Dedifferentiated amniotic fluid mesenchymal stem cell (primary cell): ENCODE results near the gene RALGAPA2.

Source experiments
- DNase-seq: peaks from one replicate; pipeline ENCODE4 v3.0.0-alpha.2; 2016; ENCODE audit errors: extremely low spot score

RALGAPA2 gene

DNA sequence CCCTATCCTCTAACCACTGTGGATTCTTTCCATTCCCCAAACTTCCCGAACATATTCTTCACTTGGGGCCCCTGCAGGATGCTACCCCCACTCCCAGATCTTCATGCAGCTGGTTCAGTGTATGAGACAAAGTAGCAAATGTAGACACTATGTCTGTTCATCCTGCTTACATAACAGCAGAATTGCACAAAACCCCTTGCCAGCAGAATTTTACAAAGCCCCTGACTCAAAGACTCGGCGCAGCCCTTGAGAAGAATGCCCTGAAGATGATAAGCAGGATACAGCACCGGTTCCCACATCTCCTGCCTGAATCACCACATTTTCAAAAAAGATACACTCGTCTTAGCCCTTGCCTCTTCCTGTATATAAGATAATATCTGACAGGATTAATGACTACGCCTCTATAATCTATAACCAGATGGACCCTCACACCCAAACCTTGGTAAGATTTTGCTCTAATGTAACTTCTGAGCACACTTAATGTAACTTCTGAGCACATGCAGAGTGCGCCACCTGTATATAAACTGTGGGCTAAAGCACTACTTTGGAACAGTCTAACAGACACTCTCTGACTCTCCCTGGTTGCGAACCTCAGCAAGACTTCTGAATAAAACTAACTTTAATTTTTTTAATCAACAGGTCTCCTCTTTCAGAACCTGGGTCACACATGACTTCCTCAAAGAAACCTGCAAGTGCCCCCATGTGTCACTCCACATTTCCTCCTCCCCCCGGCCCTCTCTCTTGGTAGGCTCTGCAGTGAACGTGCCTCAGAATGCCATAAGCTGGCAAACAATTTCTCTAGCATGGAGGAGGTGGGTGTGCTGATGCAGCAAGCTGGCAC lies 28.7 kb downstream of the RALGAPA2 start:
- DNase-seq = no peak

DNA sequence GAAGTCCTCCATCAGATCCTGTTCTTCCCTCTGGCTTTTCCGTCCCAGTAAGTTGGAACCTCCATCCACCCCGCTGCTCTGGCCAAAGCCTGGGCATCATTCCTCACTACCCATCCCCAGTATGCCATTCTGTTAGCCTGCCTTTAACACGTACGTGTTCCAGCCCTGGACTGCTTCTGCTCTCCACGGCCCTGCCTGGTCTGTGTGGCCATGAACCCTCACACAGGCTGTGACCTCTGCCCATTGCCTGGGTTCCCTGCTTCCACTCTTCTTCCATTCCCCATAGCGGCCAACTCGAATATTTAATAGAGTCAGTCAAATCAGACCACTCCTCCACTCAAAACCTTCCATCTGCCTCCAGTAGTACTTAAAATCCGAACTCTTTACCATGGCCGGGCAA lies 29.4 kb downstream of the RALGAPA2 start:
- no peak for DNase-seq

DNA sequence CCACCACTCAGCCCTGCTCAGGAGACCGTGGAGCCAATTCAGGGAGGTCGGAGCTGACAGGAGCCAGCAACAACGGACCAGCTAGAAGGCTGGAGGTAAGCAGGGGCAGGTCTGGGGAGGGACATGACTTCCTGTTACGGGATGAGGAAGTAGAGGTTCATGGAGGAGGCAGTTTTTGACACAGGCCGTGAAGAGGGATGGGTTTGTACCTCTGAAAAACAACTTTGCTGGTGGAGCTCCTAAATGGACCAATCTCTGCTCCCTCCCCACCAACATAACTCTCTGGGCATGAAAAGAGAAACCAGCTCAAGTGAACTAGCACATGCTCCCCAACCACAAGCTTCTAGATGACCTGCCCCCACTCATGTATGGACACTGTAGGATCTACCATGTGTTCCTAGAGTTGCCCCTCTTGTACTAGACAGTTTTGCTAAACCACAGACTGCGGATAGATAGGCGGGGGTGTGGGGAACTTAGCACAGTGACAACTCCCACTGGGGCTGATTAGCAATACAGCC lies 31.4 kb downstream of the RALGAPA2 start:
- DNase-seq = no peak

DNA sequence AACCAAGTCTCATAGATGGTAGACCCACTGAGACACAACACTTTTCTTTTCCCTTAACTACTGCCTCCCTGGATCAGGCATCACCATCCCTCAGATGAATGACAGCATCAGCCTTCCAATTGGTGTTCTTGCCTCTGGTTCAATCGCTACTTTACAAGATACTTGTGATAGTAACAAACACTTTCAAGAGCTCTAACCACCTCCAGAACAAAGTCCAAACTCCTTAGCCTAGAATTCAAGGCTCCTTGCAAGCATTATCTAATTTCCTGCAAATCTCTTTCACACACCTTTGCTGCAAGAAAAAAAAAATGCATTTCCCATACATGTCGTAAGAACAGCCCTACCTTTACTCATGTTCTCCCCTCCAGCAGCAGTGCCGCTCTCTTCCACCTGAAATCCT lies 33.1 kb downstream of the RALGAPA2 start:
- DNase-seq = no peak

DNA sequence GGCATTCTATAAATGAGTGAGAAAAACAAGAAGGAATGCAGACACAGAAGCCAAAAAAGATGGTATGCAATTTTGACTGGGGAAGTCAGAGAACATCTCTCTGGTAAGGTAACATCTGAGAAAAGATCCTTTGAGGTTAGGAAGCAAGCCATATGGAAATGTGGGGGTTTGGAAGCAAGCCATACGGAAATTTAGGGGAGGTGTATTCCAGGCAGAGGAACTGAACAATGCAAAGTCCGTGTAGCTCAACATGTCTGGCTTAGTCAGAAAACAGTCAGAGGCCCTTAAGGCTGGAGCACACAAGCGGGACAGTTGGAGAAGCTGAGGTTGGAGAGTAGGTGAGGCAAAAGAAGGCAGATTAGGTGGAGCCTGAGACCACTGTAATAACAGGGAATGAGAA lies 35.3 kb downstream of the RALGAPA2 start:
- no peak for DNase-seq

DNA sequence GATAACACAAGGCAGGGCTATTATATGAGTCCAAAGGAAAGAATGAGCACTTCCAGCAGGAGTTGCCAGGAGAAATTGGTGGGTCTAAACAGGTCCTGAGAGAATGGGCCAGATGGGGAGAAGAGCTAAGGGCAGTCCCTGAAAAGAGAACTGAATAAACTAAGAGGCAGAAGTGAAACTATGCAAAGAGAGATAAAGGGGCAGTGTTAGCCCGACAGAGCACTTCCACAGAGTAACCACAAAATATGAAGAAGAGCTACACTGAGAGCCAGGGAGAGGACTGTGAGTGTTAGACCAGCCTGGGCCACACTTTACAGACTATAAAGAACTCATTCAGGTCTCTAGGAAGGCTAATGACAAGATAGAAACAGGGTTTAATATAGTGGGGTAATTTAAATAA lies 43.8 kb downstream of the RALGAPA2 start:
- no peak for DNase-seq

DNA sequence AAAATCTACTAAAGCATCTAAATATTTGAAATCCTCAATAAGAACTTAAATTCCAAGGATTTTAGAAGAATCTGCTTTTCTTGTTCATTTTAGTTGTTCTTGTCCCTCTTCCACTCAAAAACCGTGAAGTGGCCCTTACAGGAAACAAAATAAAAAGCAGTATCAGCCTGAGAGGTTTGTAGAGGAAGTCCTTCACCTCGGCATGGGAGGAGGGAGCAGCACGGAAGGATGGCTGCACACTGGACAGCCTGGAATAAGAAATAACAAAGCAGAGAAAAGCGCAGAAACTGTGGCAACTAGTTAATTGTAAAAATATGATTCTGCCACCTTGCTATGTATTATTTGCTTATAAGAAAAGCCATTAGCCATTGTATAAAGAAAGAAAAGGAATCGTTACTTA lies 46.1 kb downstream of the RALGAPA2 start:
- DNase-seq = no peak

DNA sequence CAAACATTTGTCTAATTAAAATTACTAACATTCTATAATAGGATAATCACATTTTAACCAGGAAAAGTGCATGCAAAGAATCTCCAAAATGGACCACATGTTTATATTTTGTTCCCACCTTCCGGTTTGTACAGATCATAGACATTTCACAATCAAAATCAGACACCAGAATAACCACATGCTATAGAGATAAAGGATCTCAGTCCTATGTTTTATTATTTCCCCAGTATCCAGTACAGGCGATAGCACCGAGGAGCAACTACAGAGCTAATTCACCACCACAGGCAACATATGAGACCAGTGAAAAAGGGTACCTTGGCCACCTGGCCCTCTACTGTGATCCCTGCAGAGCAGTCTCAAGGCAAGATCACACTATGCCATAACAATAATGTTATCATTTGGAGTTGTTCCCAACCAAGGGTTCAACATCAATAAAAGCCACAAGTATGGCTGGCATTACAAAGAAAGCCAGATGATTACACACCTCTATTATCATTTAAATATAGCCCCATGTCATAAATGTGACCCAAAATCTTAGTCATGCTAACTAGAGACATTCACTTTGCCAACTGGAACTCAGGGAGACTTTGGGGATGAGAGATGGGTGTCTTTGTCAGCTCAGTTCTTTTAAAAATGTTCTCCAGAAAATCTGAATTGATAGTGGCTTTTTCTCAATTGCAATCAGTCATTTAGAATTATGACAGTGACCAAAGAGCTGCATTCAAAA lies 46.7 kb downstream of the RALGAPA2 start:
- no peak for DNase-seq

DNA sequence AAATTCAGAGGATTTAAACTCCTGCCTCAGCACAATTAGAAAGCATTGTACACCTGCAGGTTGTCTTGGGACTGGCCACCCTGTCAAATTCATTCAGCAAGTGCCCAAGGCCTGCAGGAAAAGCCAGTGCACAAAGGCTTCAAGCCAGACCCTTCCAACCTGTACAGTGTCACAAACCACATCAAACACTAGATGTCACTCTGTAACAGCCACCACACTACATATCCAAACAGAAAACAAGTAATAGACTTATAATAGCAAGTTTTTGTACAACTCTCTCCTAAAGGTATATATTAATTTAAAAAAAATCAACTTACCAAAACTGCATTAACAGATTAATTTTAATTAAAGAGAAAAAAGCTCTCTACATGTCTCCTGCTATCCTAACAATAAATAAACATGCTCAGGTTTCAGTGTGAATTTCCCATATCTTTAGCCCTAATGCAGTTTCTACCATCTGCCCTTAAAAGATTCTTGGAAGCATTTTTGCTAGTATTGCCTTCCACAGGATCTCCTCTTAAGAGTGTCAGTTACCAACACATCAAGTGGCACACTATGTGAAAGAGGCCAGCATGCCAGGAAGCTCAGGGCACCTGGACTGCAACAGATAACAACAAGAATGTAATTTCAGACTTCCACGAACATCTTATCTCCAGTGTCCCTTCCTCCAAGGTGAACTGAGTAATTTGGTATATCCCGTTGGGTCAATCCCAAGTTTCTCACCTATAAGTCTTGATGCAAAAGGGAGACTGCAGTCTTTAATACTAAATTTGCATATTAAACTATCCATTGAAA lies 47.5 kb downstream of the RALGAPA2 start:
- DNase-seq = no peak

DNA sequence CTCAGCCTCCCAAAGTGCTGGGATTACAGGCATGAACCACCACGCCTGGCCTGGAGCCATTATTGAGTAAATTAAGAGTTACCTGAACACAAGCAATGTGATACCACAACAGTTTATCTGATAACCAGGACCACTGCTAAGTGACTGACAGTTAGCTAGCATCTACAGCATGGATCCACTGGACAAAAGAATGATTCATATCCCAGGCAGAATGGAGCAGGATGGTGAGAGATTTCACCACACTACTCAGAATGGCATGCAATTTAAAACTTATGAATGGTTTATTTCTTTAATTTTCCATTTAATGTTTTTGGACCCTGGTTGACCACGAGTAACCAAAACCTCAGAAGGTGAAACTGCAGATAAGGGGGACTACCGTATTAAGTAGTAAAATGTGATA lies 48.6 kb downstream of the RALGAPA2 start:
- DNase-seq = no peak

DNA sequence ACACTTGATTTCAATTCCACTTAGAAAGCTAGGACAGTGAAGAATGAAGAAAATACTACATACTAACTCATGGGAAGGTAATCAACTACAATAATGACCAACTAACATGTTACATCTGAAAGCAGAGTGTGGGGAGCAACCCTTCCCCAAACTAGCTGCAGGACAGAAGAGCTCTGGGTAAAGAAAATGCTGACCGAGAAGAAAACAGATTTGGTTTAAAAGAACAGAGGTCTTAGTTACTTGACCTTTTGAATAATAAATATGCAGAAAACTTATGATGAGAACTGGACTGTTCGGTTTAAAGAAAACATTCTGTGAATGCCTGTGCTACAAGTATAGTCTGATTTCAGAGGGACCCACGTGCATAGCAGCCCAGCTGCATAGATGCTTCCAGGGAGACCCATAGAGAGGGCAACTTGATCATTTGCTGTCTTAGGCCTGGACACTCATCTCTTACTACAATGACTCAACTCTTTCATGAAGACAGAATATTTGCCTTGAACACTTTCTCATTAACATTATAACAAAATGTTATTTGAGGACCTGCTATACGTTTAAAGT lies 53.5 kb downstream of the RALGAPA2 start:
- no peak for DNase-seq

DNA sequence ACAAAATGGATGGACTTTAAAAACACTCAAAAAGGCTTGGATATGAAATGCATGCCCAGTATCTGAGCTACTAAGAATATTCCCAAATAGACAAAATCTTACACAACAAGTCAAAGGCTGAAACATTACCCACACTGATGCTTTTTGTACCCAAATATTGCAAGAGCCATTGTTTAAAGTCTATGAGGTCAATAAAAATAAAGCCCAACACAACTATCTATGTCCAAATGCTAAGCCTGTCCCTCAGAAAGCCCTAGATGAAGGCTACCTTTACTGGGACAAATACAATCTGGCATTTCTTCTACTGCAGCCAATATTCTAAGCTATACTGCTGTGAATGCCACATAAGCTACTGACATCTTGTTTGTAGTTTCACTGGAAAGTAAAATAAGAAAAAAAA lies 54.3 kb downstream of the RALGAPA2 start:
- DNase-seq = no peak

DNA sequence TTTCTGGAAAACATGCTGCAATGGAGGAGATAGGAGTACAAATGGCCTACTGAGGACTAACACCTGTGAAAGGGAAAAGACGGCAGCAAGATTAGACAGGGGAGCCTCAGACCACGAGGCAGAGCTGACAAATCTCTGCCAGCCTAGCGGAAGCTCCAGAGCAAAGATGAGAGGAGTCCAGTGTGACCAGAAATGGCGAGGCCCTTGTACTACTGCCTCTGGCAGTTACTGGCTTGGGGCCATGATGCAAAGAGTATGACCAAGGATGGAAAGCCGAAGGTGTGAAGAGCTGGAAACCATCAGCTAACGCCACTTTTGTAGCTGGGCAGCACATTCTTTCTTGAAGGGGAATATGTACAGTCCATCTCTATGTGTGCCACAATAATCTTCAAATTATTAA lies 55.4 kb downstream of the RALGAPA2 start:
- DNase-seq = no peak

DNA sequence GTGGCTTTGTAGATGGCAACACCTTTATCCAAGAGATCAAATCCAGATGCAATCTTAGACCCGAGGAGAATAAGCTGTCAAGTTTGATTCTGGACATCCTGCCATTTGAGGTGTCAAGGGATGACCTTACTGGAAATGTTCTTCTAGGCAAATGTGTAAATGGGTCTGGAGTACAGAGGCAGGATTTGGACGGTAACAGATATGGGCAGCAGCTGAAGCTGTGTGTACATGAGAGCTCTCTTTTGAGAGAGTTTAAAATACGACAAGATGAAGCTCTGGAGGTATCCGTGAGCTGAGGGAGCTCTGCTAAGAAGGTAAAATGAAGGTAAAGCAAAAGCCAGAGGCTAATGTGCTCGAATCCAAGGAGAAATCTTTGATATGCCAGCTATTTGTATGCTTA lies 56.6 kb downstream of the RALGAPA2 start:
- DNase-seq = no peak

DNA sequence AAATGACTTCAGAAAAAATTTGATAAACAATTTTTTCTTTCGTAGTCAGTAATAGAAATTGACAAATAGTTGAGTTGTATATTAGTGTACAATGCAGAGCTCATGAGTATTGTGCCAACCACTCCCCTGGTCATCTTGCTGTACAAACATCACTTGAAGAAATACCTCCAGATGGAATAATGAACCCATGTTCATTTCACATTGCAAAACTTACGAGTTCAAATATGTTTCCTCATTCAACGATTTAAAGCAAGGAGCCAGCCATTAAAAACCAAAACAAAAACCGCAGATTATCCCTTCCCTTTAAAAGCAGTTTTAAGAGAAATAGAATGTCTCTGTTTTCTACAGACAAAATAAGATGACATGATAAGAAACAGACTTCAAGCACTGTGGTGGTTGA lies 62.5 kb downstream of the RALGAPA2 start:
- no peak for DNase-seq

DNA sequence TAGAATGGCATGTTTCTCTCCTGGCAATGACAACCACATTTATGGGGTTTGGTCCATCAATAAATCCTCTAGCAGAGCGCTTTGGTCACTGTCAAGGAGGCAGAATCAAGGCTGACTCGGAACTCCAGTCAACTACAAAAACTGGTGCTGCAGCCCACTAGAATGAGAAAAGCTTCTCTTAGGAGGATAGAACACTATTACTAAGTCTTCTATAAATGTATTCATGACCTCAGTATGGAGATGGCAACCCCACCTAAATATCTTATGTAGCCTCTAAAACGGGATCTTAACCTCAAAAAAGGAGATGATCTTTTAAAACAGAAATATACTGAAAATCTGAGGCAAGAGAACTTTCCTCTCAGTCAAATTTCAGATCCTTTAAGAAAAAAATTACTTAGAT lies 68.5 kb downstream of the RALGAPA2 start:
- DNase-seq = no peak

DNA sequence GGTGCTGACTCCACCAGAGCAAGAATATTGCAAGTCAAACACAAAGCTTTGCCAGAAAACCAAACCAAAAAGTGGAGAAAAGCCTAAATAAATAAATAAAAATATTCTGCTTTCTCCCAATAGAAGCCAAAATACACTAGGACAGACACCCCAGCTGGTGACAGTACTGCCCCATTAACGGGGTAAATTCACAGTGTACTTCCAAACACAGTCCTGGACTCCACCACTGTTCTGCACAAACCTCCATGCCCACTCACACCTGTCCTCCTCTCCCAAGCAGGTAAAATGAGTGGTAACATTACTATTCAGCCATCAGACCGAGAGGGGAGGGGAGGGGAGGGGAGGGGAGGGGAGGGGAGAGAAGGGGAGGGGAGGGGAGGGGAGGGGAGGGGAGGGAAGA lies 70.7 kb downstream of the RALGAPA2 start:
- no peak for DNase-seq

DNA sequence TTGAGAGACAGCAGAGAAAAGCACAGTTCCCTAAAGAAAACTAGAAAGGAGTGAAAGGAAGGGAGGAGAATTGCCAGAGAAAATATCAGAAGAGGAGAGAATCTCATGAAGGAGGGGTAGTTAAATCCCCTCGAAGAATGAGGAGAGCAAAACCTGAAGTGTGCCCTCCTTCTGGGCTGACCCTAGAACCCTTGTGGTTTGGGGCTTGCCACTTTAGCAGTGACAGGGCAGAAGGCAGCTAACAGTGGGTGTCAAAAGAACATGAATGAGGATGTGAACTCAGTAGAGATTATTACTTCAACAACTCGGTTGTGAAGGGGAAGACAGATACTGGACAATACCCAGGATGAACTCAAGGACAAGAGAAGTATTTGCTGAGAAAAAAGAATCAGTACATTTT lies 73.6 kb downstream of the RALGAPA2 start:
- no peak for DNase-seq

DNA sequence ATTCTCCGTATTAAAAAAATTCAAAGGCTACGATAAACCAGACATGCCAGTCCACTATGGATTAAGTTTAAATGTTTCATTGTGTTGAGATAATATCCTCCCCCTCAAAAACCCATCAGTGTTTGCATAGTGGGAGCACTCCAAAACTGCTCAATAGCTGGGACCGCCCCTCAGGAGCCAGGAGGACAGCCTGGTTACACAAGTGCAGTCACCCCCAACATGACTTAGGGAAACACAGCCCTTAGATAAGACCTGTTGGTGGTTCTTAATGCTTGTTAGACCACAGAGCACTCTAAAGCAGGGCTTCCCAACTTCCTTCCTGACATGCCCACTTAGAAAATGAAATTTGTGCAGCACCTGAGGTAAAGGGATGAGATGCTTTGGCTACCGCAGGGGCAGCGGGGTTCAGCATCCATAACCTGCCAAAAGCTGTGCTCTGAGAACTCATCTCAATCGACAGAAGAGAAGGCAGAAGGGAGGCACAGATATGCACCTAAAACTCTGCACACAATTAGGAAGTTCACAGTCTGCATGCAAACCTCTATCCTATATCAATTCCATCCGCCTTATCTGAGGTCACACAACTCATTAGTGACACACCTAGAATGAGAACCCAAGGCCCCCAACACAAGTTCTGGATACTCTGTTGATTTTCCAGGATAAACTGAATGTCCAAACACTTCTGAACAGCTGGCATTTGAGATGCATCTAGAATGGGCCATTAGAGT lies 74.3 kb downstream of the RALGAPA2 start:
- no peak for DNase-seq

DNA sequence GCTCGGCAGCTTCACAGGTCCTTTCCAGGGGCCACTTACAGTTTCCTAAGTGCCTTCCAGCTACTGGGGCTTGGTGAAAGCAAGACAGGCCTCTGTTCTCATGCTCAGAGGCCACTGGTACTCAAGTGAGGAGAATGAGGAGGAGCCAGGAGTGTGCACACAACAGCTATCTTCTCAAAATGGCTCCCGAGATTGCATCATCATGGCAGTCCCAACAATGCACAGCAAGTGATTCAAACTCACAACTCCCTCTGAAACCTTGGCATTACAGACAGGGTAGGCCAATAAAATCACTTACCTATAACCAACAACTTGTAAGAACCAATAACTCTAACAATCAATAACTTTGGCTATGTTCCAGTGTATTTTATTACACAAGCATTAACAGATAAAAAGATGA lies 77.4 kb downstream of the RALGAPA2 start:
- DNase-seq = no peak

DNA sequence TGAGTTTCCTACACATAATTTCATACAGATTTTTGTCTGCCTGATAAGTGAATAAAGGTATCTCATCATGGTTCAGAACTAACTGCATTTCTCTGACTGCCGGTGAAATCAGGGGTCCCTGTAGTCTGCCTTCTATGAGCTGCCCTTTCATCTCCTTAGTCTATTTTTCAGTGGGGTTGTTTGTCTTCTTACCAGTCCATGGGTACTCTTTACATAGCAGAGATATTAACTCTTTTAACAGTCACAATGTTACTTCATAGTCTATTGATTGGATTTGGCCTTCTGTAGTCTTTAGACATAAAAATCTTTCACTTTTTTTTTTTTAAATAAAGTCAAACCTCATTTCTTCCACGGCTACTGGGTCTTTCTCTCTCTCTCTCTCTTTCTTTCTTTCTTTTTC lies 79.8 kb downstream of the RALGAPA2 start:
- DNase-seq = no peak
